ENCODE data around the gene WDFY4.

The WDFY4 gene

DNA sequence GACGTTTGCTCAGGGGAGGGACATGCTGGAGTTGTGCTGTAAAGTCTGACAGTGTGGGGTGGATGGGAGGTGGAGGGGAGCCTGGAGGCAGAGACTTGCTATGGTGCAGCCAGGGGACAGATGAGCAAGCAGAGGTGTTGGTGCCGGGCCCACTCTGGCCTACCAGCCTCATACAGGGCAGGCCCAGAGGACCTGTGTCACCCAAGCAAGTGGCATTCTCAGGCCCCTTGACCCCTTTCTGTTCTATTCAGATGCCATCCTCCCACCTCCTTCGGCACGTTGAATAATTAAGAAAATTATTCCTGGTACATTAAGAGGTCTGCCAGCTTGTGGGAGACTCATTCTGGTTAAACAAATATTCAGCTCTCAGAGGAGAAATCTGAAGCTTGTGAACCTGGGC, 8.5 kb downstream of the WDFY4 start:
- DNase-seq = no peak

DNA sequence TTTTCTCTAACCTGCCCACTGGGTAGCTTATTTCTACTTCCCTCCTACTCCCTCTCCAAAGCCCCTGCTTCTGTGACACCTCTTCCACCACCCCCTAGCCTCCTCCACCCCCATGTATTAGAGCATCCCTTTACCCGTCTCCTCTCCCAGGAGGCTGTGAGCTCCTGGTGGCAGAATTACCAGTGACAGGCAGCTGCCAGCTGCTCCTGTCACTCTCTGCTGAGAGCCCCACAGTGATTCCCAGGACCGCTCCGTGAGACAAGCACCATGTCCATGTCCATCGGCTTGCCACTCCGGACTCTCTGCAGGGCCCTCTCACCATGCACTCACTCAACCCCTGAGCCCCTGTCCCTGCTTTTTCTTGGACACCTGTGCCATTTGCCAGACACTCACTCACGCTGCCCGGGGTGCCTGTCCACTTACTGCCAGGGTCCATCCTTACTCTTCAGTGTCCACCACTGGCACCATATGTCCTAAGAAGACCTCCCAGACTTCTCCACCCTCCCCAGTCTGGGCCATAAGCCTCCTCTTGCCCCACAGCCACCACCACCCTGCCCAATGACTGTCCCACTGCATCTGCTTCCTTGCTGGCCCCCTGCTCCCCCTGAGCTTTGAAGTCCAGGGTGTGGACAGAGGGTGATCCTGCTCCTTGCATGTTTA, 9.8 kb downstream of the WDFY4 start:
- no peak for DNase-seq

DNA sequence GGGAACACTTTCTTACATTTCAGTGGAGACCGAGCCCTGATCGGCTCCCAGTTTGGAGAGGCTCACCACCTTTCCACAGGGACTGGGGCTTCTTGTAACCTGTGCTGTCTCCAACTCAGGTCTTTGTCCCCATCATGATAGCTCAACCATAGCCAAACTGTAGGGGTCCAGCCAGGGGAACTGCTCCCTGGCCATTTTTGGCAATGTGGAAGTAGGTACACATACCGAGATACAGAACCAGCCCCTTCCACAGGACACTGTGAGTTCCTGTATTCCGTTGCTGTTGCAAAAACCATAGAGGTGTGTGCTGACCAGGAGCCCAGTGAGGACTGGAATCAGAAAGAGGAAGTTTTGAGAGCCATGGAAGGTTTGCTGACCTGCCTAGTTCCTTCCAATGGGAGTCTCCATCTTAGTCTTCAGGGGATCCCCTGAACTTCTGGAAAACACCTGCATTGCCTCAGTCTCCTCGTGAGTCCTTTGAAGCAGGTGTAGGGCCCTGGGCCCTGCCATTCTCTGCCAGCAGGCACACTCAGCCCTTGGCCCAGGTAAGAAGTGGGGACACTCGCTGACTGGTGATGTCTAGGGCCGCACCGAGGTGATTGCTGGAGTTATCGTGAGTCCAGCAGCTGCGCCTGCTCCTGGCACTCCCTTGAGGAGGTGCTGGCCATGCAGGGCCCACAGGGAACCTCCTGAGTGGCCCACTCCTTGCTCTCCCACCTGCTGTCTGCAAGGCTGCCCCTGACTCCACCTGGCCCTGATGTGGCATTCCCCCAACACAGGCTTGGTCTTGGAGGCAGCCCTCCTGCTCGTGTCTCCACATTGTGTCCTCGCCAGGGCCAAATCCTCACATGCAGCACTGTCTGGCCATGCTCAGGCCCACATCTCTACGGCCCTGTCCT, 11.2 kb downstream of the WDFY4 start:
- DNase-seq = no peak

DNA sequence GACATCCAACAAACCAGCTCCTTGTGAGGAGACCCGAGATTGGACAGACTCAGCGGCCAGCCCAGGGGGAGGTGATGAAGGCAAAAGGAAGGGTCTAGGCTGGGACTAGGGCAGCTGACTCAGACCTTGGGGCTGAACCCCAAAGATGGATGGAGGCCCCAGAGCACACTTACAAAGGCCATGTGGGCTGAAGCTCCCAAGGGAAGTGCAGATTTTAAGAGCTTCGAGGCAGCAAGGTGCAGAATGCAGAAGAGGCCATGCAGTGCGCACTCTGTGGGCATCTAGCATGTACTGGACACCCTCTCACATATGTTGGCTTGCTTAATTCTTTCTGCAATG, 11.8 kb downstream of the WDFY4 start:
- no peak for DNase-seq

DNA sequence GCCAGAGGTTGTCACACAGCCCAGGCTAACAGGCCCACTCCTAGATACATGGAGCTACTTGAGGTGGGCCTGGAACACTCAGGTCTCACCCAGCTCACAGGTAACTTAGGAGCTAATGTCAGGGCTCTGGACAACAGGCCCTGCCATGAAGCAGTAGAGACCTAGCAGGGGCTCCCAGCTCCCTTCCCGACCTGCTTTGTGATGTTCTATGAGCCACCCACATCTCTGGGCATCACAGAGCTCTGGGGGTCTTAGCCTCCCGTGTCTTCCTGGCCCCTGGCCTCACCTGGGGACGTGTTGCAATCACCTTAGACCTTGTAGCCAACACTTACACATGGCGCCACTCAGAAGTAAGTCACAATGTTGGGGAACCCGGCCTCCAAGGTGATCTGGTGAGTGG, 12.4 kb downstream of the WDFY4 start:
- no peak for DNase-seq

DNA sequence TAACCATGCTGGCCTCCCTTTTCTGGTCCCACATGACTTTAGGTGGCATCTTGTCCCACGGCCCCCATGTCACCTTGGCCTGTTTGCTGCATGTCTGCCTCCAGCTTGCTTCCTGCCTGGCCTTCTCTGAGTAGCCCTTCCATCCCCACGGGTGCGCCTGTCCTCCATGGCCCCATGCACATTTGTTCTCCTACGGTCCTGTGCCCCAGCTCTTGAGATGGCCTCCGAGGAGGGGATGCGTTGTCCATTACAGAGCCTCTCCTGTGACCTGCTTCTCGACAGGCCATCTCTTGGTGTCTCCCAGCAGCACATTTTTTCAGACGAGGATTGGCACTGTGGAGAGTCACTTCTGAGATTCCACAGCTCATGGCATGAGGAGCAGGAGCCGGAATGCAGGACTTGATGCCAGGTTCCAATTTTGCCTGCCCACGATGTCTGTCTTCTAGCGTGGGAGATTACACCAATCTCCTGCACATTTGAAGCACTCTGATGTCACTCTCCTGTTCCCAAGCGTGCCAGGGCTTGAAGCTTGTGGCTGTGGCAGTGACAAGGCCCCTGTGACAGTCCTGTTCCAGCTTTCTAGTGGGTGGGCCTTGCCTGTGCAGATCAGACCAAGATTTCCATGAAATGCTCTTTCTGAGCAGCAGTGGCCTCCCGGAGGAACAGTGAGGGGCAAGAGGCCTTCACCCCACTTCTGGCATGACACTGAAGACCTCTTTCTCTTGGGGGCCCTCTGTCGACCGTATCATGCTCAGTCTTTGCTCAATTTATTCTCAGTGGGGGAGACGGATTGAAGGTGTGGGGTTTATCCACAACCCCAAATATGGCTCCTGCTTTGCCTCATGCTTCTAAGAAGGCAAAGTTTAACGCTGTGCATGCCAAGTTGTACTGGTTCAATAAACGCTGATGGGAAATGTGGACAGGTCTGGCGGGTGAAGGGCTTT, 13.4 kb downstream of the WDFY4 start:
- DNase-seq = no peak

DNA sequence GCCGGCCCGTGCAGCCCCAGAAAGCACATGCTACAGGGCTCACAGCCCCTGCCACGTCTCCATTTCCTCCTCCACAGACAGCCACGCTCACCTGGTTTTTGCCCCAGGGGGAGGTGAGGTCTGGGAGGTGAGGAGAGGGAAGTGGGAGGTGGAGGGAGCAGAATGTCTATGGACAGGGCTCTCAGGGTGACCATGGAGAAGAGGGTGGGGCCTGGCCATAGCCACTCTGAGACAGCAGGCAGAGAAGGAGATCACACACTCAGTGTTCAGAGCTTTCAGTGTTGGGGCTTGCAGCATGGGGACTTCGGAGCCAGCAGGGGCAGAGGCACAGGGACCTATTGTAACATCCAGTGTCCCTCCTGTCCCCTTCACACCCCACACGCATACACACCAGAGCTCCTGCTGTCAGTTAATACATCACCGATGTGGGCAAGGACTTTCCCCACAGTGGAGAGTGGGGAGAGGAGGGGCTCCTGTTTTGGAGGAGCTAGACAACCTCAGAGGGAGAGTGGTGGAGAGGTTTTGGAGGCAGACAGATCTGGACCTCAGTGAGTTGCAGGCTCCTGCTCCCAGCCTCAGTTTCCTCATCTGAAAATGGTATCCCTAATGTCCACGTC, 14.4 kb downstream of the WDFY4 start:
- no peak for DNase-seq

DNA sequence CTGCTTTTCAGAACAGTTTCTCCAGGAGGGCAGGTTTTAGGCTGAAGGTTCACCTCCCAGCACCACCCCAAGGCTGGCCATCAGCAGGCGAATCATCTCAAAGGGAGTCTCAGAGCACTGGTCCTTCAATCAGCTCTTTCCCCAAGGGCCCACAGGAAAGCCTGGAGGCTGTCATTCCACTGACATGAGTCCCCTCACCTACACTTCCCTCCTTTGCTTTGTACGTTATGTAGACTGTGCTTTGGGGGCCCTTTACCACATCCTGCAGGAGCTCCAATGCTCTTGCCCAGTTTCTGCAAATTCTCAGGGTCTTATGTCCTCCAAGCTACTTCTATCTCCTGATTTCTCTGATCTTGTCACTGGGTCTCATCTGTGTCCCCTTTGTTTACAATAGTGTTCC, 15.4 kb downstream of the WDFY4 start:
- no peak for DNase-seq

DNA sequence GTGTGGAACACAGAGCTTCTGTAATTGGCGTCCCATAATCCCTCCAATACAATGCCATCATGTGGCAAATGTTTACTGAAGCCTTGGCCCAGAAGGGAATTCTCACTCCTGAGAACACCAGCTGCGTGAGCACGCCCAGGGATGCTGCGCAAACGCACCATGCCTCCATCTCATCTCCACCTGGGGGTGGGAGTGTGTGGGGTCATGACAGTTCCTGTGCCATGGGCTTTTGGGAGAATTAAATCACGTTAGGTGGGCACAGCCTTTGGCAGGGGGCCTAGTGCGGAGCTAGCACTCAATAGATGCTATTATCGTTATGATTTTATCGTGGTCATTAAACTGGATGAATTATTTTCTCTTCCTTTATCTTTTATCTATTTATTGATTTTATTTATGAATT, 15.8 kb downstream of the WDFY4 start:
- no peak for DNase-seq

DNA sequence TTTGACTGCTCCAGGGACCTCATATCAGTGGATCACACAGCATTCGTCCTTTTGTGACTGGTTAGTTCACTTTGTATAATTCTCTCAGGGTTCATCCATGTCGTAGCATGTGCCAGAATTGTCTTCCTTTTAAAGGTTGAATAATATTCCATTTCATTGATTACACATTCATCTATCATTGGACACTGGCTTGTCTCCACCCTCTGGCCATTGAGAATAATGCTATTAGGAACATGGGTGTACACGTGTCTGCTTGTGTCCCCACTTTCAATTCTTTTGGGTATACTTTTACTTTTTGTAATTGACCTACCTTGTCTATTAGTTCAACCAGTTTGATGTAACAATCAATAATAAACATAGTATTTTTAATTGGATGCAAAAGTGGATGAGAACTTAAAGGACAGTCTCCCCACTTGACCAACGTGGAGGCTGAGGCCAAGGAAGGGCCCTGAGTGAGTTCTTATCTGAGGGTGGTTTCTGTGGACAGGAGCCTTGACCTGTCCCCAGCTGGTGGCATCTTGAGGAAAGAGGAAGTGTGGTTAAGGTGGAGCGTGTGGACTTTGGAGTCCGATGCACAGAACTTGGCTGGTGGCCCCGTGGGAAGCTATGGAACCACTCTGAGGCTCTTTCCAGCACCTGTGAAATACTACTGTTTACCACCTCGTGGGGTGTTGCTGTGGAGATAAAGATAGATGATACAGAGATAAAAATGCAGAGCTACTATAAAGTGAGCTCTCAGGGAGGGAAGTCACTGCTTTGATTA, 16.6 kb downstream of the WDFY4 start:
- no peak for DNase-seq

DNA sequence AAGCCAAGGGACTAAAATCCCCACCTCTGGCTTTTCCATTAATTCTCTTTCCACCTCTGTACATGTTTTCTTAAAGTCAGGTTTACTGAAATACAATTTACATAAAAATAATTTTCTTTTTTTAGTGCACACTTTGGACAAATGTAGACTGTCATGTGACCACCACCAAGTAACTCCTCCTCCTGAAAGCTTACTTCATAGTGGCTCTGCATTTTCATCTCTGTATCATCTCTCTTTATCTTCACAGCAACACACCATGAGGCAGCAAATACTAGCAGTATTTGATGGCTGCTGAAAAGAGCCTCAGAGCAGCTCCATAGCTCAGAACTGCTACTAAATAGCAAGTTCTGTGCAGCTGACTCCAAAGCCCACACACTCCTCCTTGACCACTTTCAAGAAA, 17.3 kb downstream of the WDFY4 start:
- no peak for DNase-seq

DNA sequence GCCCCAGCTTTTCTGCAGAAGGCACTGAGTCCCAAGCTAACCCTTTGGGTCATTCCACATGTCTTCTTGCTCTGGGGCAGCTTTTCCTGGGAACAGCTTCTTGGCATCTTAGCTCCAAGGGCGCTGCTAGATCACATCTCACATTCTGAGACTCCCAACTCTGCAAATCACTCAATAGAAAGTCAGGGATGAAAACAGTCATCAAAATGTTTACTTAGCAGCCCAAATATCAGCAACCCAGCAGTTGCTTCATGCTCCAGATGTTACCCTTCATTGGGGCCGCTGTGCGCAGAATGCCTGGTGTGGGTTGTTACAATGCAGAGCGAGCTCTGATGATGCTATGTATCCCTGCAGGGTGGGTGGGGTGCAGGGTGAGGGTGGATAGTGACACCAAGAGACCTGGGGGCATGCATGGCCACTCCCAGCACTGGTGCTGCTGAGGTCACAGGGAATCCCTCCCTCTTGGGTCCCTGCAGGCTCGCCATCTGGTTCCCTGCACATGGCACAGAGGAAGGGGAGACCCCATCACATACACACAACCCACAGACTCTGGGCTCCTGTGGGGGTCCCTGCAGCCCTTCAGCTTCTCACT, 19.0 kb downstream of the WDFY4 start:
- no peak for DNase-seq

DNA sequence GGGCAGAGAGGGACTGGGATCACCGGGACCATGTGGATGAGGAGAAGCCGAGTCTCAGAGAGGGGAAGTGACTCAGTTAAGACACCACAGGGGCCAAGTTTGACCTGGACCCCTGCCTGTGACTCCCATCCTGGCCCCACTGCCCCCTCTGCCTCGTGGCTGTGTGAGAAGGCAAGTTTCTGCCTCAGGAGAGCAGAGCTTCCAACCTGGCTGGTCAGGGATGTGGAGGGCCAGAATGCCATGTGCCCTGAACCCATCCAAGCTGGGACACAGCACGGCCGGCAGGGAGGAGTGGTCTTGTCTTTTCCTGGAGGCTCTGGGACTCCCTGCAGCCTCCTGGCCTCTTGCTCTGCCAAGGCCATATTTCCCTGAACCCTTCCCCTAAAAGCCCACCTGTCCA, 19.5 kb downstream of the WDFY4 start:
- DNase-seq = no peak

DNA sequence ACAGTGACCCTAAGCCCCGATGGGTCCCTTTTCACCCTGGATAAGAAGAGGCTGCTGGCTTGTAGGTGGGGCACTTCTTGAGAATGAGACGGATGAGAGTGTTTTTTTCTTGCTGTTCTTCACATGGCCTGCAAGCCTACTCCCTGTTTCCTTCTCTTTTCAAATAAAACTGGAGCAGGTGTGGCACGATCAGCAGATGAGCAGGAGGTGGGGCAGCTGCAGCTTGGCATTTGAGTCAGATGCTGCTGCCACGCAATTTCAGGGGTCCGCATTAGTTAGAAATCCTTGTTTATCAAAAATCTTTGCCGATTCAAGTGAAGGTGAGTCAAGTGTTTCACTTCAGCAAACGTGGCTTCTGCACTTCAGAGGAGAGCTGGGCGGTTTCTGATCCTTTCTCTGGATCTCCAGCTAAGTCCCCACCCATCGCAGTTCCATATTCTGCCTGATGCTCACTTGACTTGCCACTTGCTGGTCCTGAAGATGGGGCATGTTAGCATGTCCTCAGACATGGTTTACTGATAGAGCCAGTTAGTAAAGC, 20.8 kb downstream of the WDFY4 start:
- no peak for DNase-seq

DNA sequence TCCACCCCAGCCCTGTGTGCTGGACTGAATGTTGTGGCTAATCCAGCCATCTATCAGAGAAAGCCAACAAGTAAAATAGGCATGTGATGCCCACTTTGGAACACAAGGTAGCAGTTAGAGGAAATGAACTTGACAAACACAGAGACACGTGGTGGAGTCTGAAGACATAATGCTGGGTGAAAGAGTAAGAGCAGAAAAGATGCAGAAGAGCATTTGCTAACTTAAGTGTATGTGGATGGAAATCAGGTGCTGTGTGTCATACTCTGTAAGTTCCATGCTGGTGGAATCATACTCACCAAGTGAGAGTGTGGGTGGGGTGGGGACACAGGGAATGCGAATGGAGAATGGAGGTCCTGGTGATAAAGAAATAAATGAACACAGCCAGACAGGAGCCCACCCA, 22.8 kb downstream of the WDFY4 start:
- DNase-seq = no peak

DNA sequence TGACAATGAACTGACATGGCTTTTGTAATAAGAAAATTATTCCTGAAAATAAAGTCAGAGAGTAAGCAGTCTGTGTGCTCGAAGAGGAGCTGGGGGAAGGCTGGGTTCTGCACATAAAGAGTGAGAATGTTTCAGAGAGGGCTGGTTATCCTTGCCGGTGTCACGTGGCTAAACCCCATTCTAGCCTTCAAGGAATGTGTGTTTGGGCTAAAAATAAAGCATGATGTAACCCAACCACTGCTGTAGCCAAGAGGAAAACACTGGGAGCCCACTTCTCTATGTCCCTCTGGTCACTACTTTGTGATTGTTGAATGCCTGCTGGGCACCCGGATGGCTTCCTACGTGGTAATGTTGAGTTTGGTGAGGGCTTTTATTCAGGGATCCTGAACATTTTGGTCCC, 23.5 kb downstream of the WDFY4 start:
- DNase-seq = no peak

DNA sequence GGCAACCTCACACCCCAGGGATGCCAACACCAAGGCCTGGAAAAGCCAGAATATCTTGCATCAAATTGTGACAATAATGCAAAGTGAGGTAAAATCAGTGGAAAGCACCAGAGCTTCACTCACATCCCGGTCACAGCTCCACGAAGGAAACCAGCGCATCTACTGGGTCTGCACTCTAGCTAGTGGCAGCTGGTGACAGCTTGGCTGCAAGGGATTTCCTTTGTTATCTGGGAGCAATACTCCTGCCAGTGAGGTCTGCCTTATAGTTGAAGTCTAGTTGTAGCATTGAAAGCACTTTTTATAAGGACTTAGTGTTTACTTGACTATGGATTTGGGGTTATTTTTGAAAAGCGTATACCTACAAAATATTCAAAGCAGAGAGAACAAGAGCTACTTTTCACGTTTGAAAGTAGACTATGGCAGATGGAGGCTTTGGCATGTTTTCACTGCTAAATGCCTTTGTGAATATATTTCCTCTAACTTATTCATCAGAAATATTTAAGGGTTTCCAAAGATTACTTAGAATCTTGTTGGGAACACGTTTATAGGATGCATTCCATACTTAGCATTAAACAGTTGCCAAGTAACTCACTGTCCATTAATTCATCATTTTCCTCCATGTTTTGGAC, 26.1 kb downstream of the WDFY4 start:
- no peak for DNase-seq

DNA sequence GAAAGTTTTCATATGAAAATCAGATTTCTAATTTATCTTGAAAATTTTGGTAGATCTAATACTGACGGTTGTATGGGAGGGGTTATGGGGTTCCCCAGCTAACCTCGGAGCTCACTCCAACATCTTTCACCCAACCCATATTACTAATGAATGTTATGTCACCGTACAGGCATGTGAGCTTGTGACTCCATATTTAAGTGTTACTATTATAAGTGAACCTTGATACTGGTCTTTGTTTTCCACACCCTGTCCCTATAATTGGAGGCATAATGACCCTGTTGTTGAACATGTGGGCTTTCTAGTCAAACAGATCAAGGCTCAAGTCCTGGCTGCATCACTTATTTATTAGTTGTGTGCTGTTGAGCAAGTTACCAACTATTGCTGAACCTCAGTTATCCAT, 27.2 kb downstream of the WDFY4 start:
- DNase-seq = no peak

DNA sequence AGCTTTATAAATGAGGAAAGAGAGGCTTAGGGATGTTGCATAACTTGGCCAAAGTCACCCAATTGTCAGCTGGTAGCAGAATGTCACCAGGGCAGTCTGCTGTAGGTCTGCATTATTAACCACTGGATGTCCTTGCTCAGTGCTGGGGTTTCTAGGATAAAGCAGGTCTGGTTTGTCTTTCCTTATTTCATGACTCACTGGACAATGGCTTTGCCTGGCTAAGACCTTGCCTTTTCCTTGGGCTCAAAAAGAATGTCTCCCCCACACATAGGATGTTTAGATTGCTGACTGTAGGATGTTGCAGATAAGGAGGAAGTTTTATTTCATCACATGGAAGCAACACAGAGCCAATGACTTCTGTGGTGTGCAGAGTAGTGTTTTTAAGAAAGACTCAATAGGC, 29.4 kb downstream of the WDFY4 start:
- no peak for DNase-seq

DNA sequence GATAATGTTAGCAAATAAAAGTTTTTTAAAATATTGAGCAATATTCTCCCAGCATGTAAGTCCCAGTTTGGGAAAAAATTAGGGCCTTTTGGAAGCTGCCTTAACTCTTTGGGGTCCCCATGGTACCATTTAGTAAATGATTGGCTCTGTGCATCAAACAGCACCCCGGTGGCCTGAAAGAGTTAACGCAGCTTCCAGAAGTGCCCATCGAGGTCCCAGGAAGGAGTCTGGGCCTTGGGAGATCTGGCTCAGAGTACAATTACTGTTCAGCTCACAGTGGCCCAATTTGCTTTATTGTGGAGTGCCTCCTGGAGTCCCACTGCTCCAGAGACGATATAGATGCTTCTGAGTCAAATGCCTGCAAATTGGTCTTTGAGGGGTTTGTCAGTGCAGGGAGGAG, 31.7 kb downstream of the WDFY4 start:
- no peak for DNase-seq

DNA sequence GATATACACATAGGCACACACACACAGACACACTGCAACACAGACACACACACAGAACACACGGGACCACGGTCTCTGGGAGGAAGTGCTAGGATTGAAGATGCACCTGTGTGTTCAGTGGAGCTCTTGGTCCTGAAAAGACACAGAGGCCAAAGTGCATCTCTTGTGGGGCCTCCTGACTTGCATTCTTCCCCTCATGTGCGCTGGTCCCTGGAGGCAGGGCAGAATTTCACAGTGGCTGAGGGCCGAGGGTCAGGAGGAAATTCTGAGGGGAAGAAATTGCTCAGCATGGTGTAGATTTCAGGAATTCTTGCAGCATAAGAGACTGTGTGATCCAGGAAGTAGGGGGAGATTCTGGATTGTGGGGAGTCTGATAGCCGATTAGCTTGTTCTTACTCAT, 35.9 kb downstream of the WDFY4 start:
- no peak for DNase-seq

All from activated CD8-positive, alpha-beta memory T cell treated with anti-CD3 and anti-CD28 coated beads for 24 hours (primary cell).